Esophagus squamous epithelium (tissue), 5 donors: ENCODE results near the gene TTC21B. TPM values are rescaled to one million over a fixed set of nuclear protein-coding genes. Genes with fewer than 3 reads are reported as not detected.

Source experiments
- DNase-seq: peaks from one replicate; lab custom pipeline; 2025; lab: John Stamatoyannopoulos, UW
- H3K27ac ChIP-seq, 4 donors: fragments of 200-600 bp; sonication (generic); one replicate each; pipeline ENCODE4 v1.5.1; 2016 to 2019; ENCODE audit warnings: mild to moderate bottlenecking in 1 of 4
- H3K27me3 ChIP-seq, 4 donors: fragments of 200-600 bp; sonication (generic); 1 replicate in 3 of 4; 2 replicates in 1 of 4; pipeline versions ENCODE4 v1.5.1 to v1.6.0; 2017 to 2021; ENCODE audit warnings: antibody characterized with exemption in 1 of 4
- H3K36me3 ChIP-seq, 3 donors: fragments of 200-600 bp; sonication (generic); one replicate each; pipeline ENCODE4 v1.5.1; 2016 to 2019
- H3K4me1 ChIP-seq, 3 donors: fragments of 200-600 bp; sonication (generic); one replicate each; pipeline ENCODE4 v1.5.1; 2017 to 2019
- H3K4me3 ChIP-seq, 4 donors: fragments of 200-600 bp; sonication (generic); 1 replicate in 3 of 4; 2 replicates in 1 of 4; pipeline ENCODE4 v1.5.1; 2016 to 2019; ENCODE audit warnings: mild to moderate bottlenecking in 2 of 4, moderate library complexity in 1 of 4
- H3K9me3 ChIP-seq, 3 donors: fragments of 200-600 bp; sonication (generic); one replicate each; pipeline ENCODE4 v1.5.1; 2016 to 2019
- POLR2A ChIP-seq, 4 donors: fragments of 450-650 bp; IDR thresholded peaks; one replicate each; pipeline ENCODE4 v1.6.1; 2017; ENCODE audit warnings: antibody characterized with exemption in 4 of 4, mild to moderate bottlenecking in 4 of 4, moderate library complexity in 3 of 4
- WGBS, 2 donors: methylation state at CpG; one replicate each; pipeline ENCODE4 v1.1.5; 2018; 5-methylcytosine and 5-hydroxymethylcytosine counted together
- intact Hi-C: fragments of 100-400 bp; cut with DNase I; formaldehyde crosslinking; loops from one replicate; pipeline ENCODE4 v1.15.0; 2022
- total RNA-seq, 4 donors: library from RNA; depleted of rRNA; stranded (reverse); fragments of >200 nt; gene quantifications; one replicate each; pipeline ENCODE4 v1.1.0, GENCODE V29; 2016
- TF ChIP-seq, protein P1 (sequence below), 6 experiments: fragments of 450-650 bp in 4 of 6; fragments of 200-600 bp in 2 of 6; sonication (generic) in 2 of 6; IDR thresholded peaks; one replicate each; pipeline ENCODE4 v1.5.1; 2016 to 2019; ENCODE audit warnings: antibody characterized with exemption in 6 of 6, mild to moderate bottlenecking in 4 of 6, moderate library complexity in 4 of 6
- donor health status: DM: yes; HTN: yes; CAD: no.

Gene TTC21B
- total RNA-seq, 4 donors from 2014 or later: 4.3 to 22.3 (median 10.8) TPM

- Histone ChIP-seq H3K4me3 (no peak overlapping the region), H3K27ac (no peak overlapping the region), H3K4me1 (no peaks in the 10 kb centered on the region), H3K27me3 (no peaks in the 10 kb centered on the region), H3K9me3 (no peaks in the 10 kb centered on the region), H3K36me3 (peaks cover 0 to 70% (median 0%) of the 10 kb centered on the region in 3 donors)
- intact Hi-C loops: no loop called here
- DNase-seq: no peak
- TF ChIP-seq, protein P1, sequence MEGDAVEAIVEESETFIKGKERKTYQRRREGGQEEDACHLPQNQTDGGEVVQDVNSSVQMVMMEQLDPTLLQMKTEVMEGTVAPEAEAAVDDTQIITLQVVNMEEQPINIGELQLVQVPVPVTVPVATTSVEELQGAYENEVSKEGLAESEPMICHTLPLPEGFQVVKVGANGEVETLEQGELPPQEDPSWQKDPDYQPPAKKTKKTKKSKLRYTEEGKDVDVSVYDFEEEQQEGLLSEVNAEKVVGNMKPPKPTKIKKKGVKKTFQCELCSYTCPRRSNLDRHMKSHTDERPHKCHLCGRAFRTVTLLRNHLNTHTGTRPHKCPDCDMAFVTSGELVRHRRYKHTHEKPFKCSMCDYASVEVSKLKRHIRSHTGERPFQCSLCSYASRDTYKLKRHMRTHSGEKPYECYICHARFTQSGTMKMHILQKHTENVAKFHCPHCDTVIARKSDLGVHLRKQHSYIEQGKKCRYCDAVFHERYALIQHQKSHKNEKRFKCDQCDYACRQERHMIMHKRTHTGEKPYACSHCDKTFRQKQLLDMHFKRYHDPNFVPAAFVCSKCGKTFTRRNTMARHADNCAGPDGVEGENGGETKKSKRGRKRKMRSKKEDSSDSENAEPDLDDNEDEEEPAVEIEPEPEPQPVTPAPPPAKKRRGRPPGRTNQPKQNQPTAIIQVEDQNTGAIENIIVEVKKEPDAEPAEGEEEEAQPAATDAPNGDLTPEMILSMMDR (IDR thresholded peaks at IDR 0.05): no peak
- no peak for TF ChIP-seq POLR2A (IDR thresholded peaks at IDR 0.05)
These were observed 42.3 kb downstream of the TTC21B start for GRCh38 chr2:165911231-165911630.

GRCh38 chr2:165909466-165909865 lies 44.1 kb downstream of the TTC21B start:
- H3K4me3 ChIP-seq: no peak overlapping the region
- intact Hi-C loops: no loop called here
- DNase-seq: no peak
- H3K4me1 ChIP-seq: no peaks in the 10 kb centered on the region
- 44% methylated on average over 1 of the region's 1 CpG for WGBS, 2 donors
- TF ChIP-seq, protein P1 (IDR thresholded peaks at IDR 0.05): no peak
- TF ChIP-seq POLR2A (IDR thresholded peaks at IDR 0.05): no peak
- peaks cover 0 to 62% (median 0%) of the 10 kb centered on the region in 3 donors for H3K36me3 ChIP-seq
- H3K27ac ChIP-seq: no peak overlapping the region
- no peaks in the 10 kb centered on the region for H3K9me3 ChIP-seq
- no peaks in the 10 kb centered on the region for H3K27me3 ChIP-seq

DNA sequence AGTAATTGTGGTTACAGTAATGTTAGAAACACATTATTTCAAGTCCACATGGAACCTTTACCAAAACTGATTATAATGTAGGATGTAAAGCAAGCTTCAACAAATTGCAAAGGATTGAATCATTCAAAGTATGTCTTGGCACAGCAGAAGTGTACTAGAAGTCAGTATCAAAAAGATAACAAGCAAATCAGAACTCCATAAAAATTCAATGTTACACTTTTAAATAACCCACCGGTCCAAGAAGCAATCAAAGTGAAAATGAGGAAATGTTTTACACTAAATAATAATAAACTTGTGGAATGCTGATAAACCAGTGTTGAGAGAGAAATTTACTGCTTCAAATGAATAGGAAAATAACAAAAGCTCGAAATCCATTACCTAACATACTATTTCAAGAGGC lies 47.7 kb downstream of the TTC21B start:
- H3K4me1 ChIP-seq: peaks cover 0 to 15% (median 0%) of the 10 kb centered on the region in 3 donors
- no peak overlapping the region for H3K4me3 ChIP-seq
- no peak overlapping the region for H3K27ac ChIP-seq
- WGBS, 2 donors: 91 to 95% methylated on average over 2 of the region's 2 CpGs
- no peak for DNase-seq
- H3K36me3 ChIP-seq: peaks cover 0 to 43% (median 0%) of the 10 kb centered on the region in 3 donors
- intact Hi-C loops: no loop called here
- TF ChIP-seq POLR2A (IDR thresholded peaks at IDR 0.05): no peak
- TF ChIP-seq, protein P1 (IDR thresholded peaks at IDR 0.05): no peak
- no peaks in the 10 kb centered on the region for H3K27me3 ChIP-seq
- H3K9me3 ChIP-seq: no peaks in the 10 kb centered on the region

- TF ChIP-seq, protein P1 (IDR thresholded peaks at IDR 0.05): no peak
- TF ChIP-seq POLR2A (IDR thresholded peaks at IDR 0.05): no peak
- no peaks in the 10 kb centered on the region for H3K9me3 ChIP-seq
- no peak for DNase-seq
- intact Hi-C loops: no loop called here
- H3K4me3 ChIP-seq: no peak overlapping the region
- peaks cover 0 to 15% (median 0%) of the 10 kb centered on the region in 3 donors for H3K4me1 ChIP-seq
- no peaks in the 10 kb centered on the region for H3K27me3 ChIP-seq
- peaks cover 0 to 42% (median 0%) of the 10 kb centered on the region in 3 donors for H3K36me3 ChIP-seq
- H3K27ac ChIP-seq: no peak overlapping the region
- 81 to 93% methylated on average over 1 of the region's 1 CpG for WGBS, 2 donors
These were observed 48.3 kb downstream of the TTC21B start for GRCh38 chr2:165905269-165905668.

GRCh38 chr2:165904432-165904831 lies 49.1 kb downstream of the TTC21B start:
- intact Hi-C loops: no loop called here
- DNase-seq: no peak
- TF ChIP-seq, protein P1 (IDR thresholded peaks at IDR 0.05): no peak
- no peak for TF ChIP-seq POLR2A (IDR thresholded peaks at IDR 0.05)
- Histone ChIP-seq H3K4me3 (no peak overlapping the region), H3K27ac (no peak overlapping the region), H3K9me3 (no peaks in the 10 kb centered on the region), H3K36me3 (peaks cover 0 to 39% (median 0%) of the 10 kb centered on the region in 3 donors), H3K4me1 (peaks cover 0 to 15% (median 0%) of the 10 kb centered on the region in 3 donors), H3K27me3 (no peaks in the 10 kb centered on the region)
- WGBS, 2 donors: 87 to 97% methylated on average over 2 of the region's 2 CpGs
